Endothelial cell of umbilical vein (primary cell): ENCODE measurements around the gene CRTC1. TPM values are rescaled to one million over a fixed set of nuclear protein-coding genes. Genes with fewer than 3 reads are reported as not detected.

Experiments
- Bru-seq: library from RNA; stranded (reverse); fragments of 400-500 nt; gene quantifications from one replicate; lab custom pipeline; 2021; lab: Mats Ljungman, UMichigan
- BruChase-seq, 2 experiments: library from RNA; stranded (reverse); fragments of 400-500 nt; gene quantifications; one replicate each; lab custom pipeline; 2021; lab: Mats Ljungman, UMichigan
- BruUV-seq: library from RNA; stranded (reverse); fragments of 400-500 nt; replicated peaks from 2 replicates; lab custom pipeline; 2021; lab: Mats Ljungman, UMichigan
- CTCF ChIA-PET: fragments of 300-600, 350-600 bp; sonication (Branson Sonifier 250); formaldehyde crosslinking; loops from one replicate; lab custom pipeline; 2021; ENCODE audit warnings: antibody characterized with exemption, inconsistent platforms; lab: Charles Lee
- POLR2A ChIA-PET: fragments of 300-600, 350-600 bp; sonication (Branson Sonifier 250); formaldehyde crosslinking; loops from one replicate; lab custom pipeline; 2021; ENCODE audit warnings: antibody characterized with exemption, inconsistent platforms; lab: Charles Lee
- DNase-seq: peaks from one replicate; pipeline ENCODE4 v3.0.0-alpha.2; 2011; ENCODE audit warnings: low read depth, low spot score
- FAIRE-seq: peaks from 2 replicates; lab custom pipeline; 2011; peaks lifted over from hg19 to GRCh38; lab: Jason Lieb, UNC
- H2AFZ ChIP-seq: 2 replicates; pipeline ENCODE4 v1.6.0; 2012; ENCODE audit warnings: low read depth, low read length, control low read depth, inconsistent platforms
- H3K27ac ChIP-seq: 2 replicates; pipeline ENCODE4 v1.5.1; 2011; ENCODE audit warnings: low read depth, mild to moderate bottlenecking, control low read depth, low read length, moderate library complexity; ENCODE audit not compliant: insufficient read depth
- H3K27me3 ChIP-seq, 2 experiments: 2 replicates each; pipeline versions ENCODE4 v1.6.0 to v1.6.1; 2011; ENCODE audit warnings: low read length in 2 of 2, mixed read lengths in 1 of 2; ENCODE audit not compliant: control insufficient read depth in 2 of 2, insufficient read depth in 2 of 2
- H3K36me3 ChIP-seq, 2 experiments: 2 replicates in 1 of 2; 3 replicates in 1 of 2; pipeline ENCODE4 v1.5.1; 2011; ENCODE audit warnings: low read length in 2 of 2, mild to moderate bottlenecking in 1 of 2, moderate library complexity in 1 of 2; ENCODE audit not compliant: control insufficient read depth in 2 of 2, insufficient read depth in 2 of 2; ENCODE audit errors: extremely low read depth in 1 of 2
- H3K4me1 ChIP-seq: 3 replicates; pipeline ENCODE4 v1.5.1; 2011; ENCODE audit warnings: mild to moderate bottlenecking, low read length; ENCODE audit not compliant: control insufficient read depth, insufficient read depth; ENCODE audit errors: extremely low read depth
- H3K4me2 ChIP-seq: 2 replicates; pipeline ENCODE4 v1.6.1; 2011; ENCODE audit warnings: low read length, control low read depth, mixed read lengths; ENCODE audit not compliant: insufficient read depth
- H3K4me3 ChIP-seq, 3 experiments: fragments of 200-600 bp in 1 of 3; sonication (generic), shearing (Covaris generic) in 1 of 3; replicated peaks in 1 of 3; 2 replicates each; pipeline ENCODE4 v1.5.1; 2011 to 2016; ENCODE audit warnings: control low read depth in 3 of 3, low read length in 3 of 3, mild to moderate bottlenecking in 2 of 3, inconsistent platforms in 1 of 3, low read depth in 1 of 3, moderate library complexity in 1 of 3; ENCODE audit not compliant: insufficient read depth in 1 of 3
- H3K79me2 ChIP-seq: 2 replicates; pipeline ENCODE4 v1.6.0; 2012; ENCODE audit warnings: low read length, inconsistent platforms; ENCODE audit not compliant: control insufficient read depth, insufficient read depth
- H3K9ac ChIP-seq: replicated peaks from 2 replicates; pipeline ENCODE3; 2011; ENCODE audit warnings: low read length, control low read depth; ENCODE audit not compliant: insufficient read depth; ENCODE audit errors: extremely low read depth
- H3K9me1 ChIP-seq: replicated peaks from 3 replicates; pipeline ENCODE4 v1.6.0; 2011; ENCODE audit warnings: mild to moderate bottlenecking, low read length; ENCODE audit not compliant: control insufficient read depth, insufficient read depth; ENCODE audit errors: extremely low read depth
- H3K9me3 ChIP-seq: replicated peaks from 2 replicates; pipeline ENCODE4 v1.5.1; 2012; ENCODE audit warnings: low read length, inconsistent platforms; ENCODE audit not compliant: control insufficient read depth, insufficient read depth
- H4K20me1 ChIP-seq: replicated peaks from 2 replicates; pipeline ENCODE3; 2011; ENCODE audit warnings: mild to moderate bottlenecking, low read length; ENCODE audit not compliant: control insufficient read depth, insufficient read depth; ENCODE audit errors: extremely low read depth
- CTCF ChIP-seq, 2 donors: IDR thresholded peaks; 1 replicate in 1 of 2; 2 replicates in 1 of 2; pipeline ENCODE4 v1.5.1; 2011; ENCODE audit warnings: low read length in 2 of 2, mild to moderate bottlenecking in 2 of 2, moderate library complexity in 2 of 2, control low read depth in 1 of 2, inconsistent platforms in 1 of 2, low read depth in 1 of 2; ENCODE audit not compliant: insufficient read depth in 1 of 2; ENCODE audit errors: extremely low read depth in 1 of 2
- EZH2 ChIP-seq: IDR thresholded peaks from 2 replicates; pipeline ENCODE4 v1.6.1; 2012; ENCODE audit warnings: borderline replicate concordance, low read depth, mild to moderate bottlenecking, moderate library complexity, low read length, inconsistent platforms; ENCODE audit not compliant: severe bottlenecking
- FOS ChIP-seq: IDR thresholded peaks from 2 replicates; pipeline ENCODE4 v1.6.1; 2011; ENCODE audit warnings: mild to moderate bottlenecking, low read length, moderate library complexity, borderline replicate concordance; ENCODE audit not compliant: insufficient read depth
- POLR2A ChIP-seq: IDR thresholded peaks from 2 replicates; pipeline ENCODE4 v1.6.1; 2012; ENCODE audit warnings: low read depth, mild to moderate bottlenecking, control low read depth, low read length
- POLR2AphosphoS5 ChIP-seq: IDR thresholded peaks from 2 replicates; pipeline ENCODE4 v1.6.1; 2012; ENCODE audit warnings: low read depth, mild to moderate bottlenecking, control low read depth, low read length, moderate library complexity; ENCODE audit not compliant: insufficient read depth
- dilution Hi-C: fragments of 300-500 bp; cut with MboI; formaldehyde crosslinking; loops from one replicate; pipeline ENCODE4 v1.15.0; 2019; ENCODE audit warnings: low sequenced_read_pairs; ENCODE audit not compliant: extremely low pct_ligation_motif_present
- intact Hi-C: fragments of 100-400 bp; cut with micrococcal nuclease; formaldehyde crosslinking; loops from one replicate; pipeline ENCODE4 v1.10.0; 2022
- long read RNA-seq: library from polyadenylated mRNA; stranded (forward); transcript quantifications from one replicate; pipeline ENCODE4 v2.0.0, GENCODE V29; 2021
- polyA minus RNA-seq, 3 experiments: library from RNA; depleted of rRNA, polyadenylated mRNA; stranded (reverse); fragments of >200 nt; gene quantifications; 1 replicate in 1 of 3; 2 replicates in 2 of 3; pipeline ENCODE4 v1.2.3, GENCODE V29; 2011
- polyA plus RNA-seq, 4 experiments: library from polyadenylated mRNA; depleted of rRNA in 3 of 4; stranded (reverse) in 3 of 4; unstranded in 1 of 4; fragments of >200 nt; gene quantifications; 2 replicates each; pipeline versions ENCODE4 v1.2.1 to v1.2.3, GENCODE V29; 2011 to 2012; ENCODE audit warnings: missing spikeins in 1 of 4
- total RNA-seq: library from RNA; stranded (reverse); gene quantifications from 2 replicates; pipeline ENCODE4 v1.2.3, GENCODE V29; 2021

The CRTC1 gene
- total RNA-seq = 10.3 and 11.4 TPM in 2 replicates
- 4.2 and 5.8 TPM in 2 replicates for polyA plus RNA-seq
- polyA plus RNA-seq (2011; cell fraction: cytosol; rRNA removed) = 1.6 and 2.1 TPM in 2 replicates
- 17.3 and 19.1 TPM in 2 replicates for polyA plus RNA-seq (2011; cell fraction: nucleus; rRNA removed)
- 4.9 and 8.4 TPM in 2 replicates for polyA plus RNA-seq (2012)
- polyA minus RNA-seq = 2.0 and 2.5 TPM in 2 replicates
- polyA minus RNA-seq (2011; cell fraction: cytosol; rRNA and poly(A)+ RNA removed) = 1.2 TPM
- 4.4 and 9.6 TPM in 2 replicates for polyA minus RNA-seq (2011; cell fraction: nucleus; rRNA and poly(A)+ RNA removed)
- percentile 45 among the genes with signal in this experiment for Bru-seq, nascent RNA
- percentile 62 among the genes with signal in this experiment for BruChase-seq, experiment 1, labeled RNA remaining after a 6-hour chase
- percentile 56 among the genes with signal in this experiment for BruChase-seq, experiment 2, labeled RNA remaining after a 2-hour chase
- long read RNA-seq, partial matches to known transcripts = 6 of 13 reads
- long read RNA-seq, other reads (novel, unspliced or antisense) = 6 of 13 reads

DNA sequence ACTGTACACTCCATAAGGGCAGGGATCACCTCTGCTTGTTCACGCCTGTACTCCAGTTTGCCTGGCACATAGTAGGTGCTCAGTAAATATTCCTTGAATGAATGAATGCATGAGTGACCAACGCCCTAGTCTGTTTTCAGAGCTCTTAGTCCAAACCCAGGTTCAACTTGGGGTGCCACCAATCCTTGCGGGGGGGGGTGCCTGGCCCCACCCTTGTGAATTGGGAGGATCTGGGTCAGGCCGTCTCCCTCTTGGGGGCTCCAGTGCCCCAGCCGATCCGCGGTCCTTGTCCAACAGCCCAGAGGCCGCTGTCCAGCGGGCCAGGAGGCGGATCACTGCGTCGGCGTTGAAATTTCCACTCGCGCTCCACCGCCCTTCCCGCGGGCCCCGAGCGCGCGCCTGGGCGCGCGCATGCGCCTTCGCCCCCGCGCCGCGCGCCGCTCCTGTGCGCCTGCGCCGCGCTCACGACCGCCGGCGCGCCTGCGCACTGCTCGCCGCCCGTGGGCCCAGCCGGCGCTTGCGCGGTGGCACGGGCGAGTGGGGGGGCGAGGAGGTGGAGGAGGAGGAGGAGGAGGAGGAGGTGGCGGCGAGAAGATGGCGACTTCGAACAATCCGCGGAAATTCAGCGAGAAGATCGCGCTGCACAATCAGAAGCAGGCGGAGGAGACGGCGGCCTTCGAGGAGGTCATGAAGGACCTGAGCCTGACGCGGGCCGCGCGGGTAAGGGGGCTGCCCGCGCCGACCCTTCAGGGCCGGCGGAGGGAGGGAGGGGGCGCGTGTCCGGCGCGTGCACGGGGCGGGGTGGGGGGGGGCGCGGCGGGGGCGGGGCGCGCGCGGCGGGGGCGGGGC, at the start of gene CRTC1:
Gene CRTC1 (plus strand): TSS at position 572 of the 849 bp plus-strand sequence. CDS start 23 bp downstream, at position 595.
- ChIA-PET CTCF (interaction anchor here (0.7 to 1.4 kb wide), 4 partner anchors 32 to 164 kb away, joined by 3 to 5 read pairs (median 3); no protein-coding TSS in a partner anchor), POLR2A (no interaction called here)
- intact Hi-C loops (no loop called here), dilution Hi-C loops (no loop called here)
- Histone ChIP-seq H3K27ac (no peak within 1 kb of the TSS), H3K4me3 (peak within 1 kb of the TSS in 2 of 3 experiments; percentile 65 to 88), H3K9me1 (no peaks in the 10 kb centered on the region), H3K79me2 (peaks cover 5% of the 10 kb centered on the region), H3K9me3 (no peaks in the 10 kb centered on the region), H3K4me1 (peaks cover 11% of the 10 kb centered on the region), H3K9ac (peak within 1 kb of the TSS; percentile 38), H3K4me2 (peak within 1 kb of the TSS; percentile 74), H3K27me3 (no peaks in the 10 kb centered on the region), H2AFZ (peak within 1 kb of the TSS; percentile 70), H3K36me3 (no peaks in the 10 kb centered on the region), H4K20me1 (no peaks in the 10 kb centered on the region)
- peak; percentile 94 for FAIRE-seq
- no peak for TF ChIP-seq EZH2
- TF ChIP-seq POLR2AphosphoS5 = peak; percentile 68
- peak; percentile 71 for TF ChIP-seq POLR2A
- no peak for TF ChIP-seq FOS
- peak in 1 of 2 donors; percentile 7 for TF ChIP-seq CTCF (IDR thresholded peaks at IDR 0.05; ENCODE audit: extremely low read depth in 1 of 2, insufficient read depth in 1 of 2, low read depth in 1 of 2, low read length in 2 of 2)
- peak; percentile 87 for DNase-seq
- TSS peak; percentile 74 for BruUV-seq
